ENCODE data around the gene MISFA.

Gene MISFA

GRCh38 chr11:18618342-18619025, 18.9 kb downstream of the MISFA start:
- no peak overlapping the region for H2BK120ac ChIP-seq (ENCODE audit: insufficient read depth, low read length, poor library complexity)
- no peak overlapping the region for H4K12ac ChIP-seq (ENCODE audit: low read depth, low read length)

GRCh38 chr11:18623707-18624106, 24.1 kb downstream of the MISFA start:
- no peak overlapping the region for H2AFZ ChIP-seq (ENCODE audit: insufficient read depth, low read length, poor library complexity)
- peaks cover 2% of the 10 kb centered on the region for H3K9me3 ChIP-seq (ENCODE audit: insufficient read depth, low read depth, low read length)
- no peaks in the 10 kb centered on the region for H3K27me3 ChIP-seq (ENCODE audit: insufficient read depth, low read length)
- peak overlapping the region; percentile 79 for H3K4ac ChIP-seq (ENCODE audit: low read depth, low read length)
- H3K79me1 ChIP-seq (ENCODE audit: low read length) = no peaks in the 10 kb centered on the region
- no peak overlapping the region for H2AK5ac ChIP-seq (ENCODE audit: low read length)
- no peak overlapping the region for H4K91ac ChIP-seq (ENCODE audit: low read depth, low read length)
- no peak overlapping the region for H3K27ac ChIP-seq (ENCODE audit: low read depth, low read length)
- H4K8ac ChIP-seq (ENCODE audit: low read depth, low read length) = no peak overlapping the region
- H3K23ac ChIP-seq (ENCODE audit: low read length) = no peak overlapping the region
- no peak overlapping the region for H2BK12ac ChIP-seq (ENCODE audit: low read length)
- H3K36me3 ChIP-seq (ENCODE audit: control insufficient read depth in 1 of 2, insufficient read depth in 2 of 2, low read length in 2 of 2) = no peaks in the 10 kb centered on the region
- no peak for DNase-seq
- H4K12ac ChIP-seq (ENCODE audit: low read depth, low read length) = no peak overlapping the region
- peaks cover 2% of the 10 kb centered on the region for H3K79me2 ChIP-seq (ENCODE audit: control insufficient read depth, insufficient read depth, low read length, poor library complexity)
- H3K9ac ChIP-seq (ENCODE audit: low read length) = no peak overlapping the region
- H3K4me2 ChIP-seq (ENCODE audit: low read length) = no peak overlapping the region
- H3K14ac ChIP-seq (ENCODE audit: low read length) = no peak overlapping the region
- H2BK120ac ChIP-seq (ENCODE audit: insufficient read depth, low read length, poor library complexity) = no peak overlapping the region
- no CpG with 5 or more reads among the region's 2 CpGs for WGBS (ENCODE audit: extremely low coverage, insufficient coverage, insufficient read length)
- no peak overlapping the region for H2BK5ac ChIP-seq (ENCODE audit: low read depth, low read length, poor library complexity)
- H3K4me3 ChIP-seq (ENCODE audit: low read depth, low read length) = no peak overlapping the region
- no peak overlapping the region for H3K18ac ChIP-seq (ENCODE audit: low read length)
- no peaks in the 10 kb centered on the region for H3K4me1 ChIP-seq (ENCODE audit: control insufficient read depth in 1 of 2, insufficient read depth in 2 of 2, low read length in 2 of 2)

More at GRCh38 chr11:18618342-18619025, 18.9 kb downstream of the MISFA start:
- Histone ChIP-seq H2AK5ac (ENCODE audit: low read length) (no peak overlapping the region), H3K4me3 (ENCODE audit: low read depth, low read length) (no peak overlapping the region), H2BK5ac (ENCODE audit: low read depth, low read length, poor library complexity) (no peak overlapping the region), H4K8ac (ENCODE audit: low read depth, low read length) (no peak overlapping the region), H3K9me3 (ENCODE audit: insufficient read depth, low read depth, low read length) (peaks cover 2% of the 10 kb centered on the region), H3K79me1 (ENCODE audit: low read length) (no peaks in the 10 kb centered on the region), H3K4me1 (ENCODE audit: control insufficient read depth in 1 of 2, insufficient read depth in 2 of 2, low read length in 2 of 2) (no peaks in the 10 kb centered on the region), H3K79me2 (ENCODE audit: control insufficient read depth, insufficient read depth, low read length, poor library complexity) (no peaks in the 10 kb centered on the region), H3K36me3 (ENCODE audit: control insufficient read depth in 1 of 2, insufficient read depth in 2 of 2, low read length in 2 of 2) (peaks cover 14 to 15% of the 10 kb centered on the region in 2 experiments), H3K27me3 (ENCODE audit: insufficient read depth, low read length) (no peaks in the 10 kb centered on the region), H3K4me2 (ENCODE audit: low read length) (no peak overlapping the region), H2BK12ac (ENCODE audit: low read length) (no peak overlapping the region), H3K18ac (ENCODE audit: low read length) (no peak overlapping the region), H3K4ac (ENCODE audit: low read depth, low read length) (no peak overlapping the region), H3K27ac (ENCODE audit: low read depth, low read length) (no peak overlapping the region), H3K23ac (ENCODE audit: low read length) (no peak overlapping the region), H3K9ac (ENCODE audit: low read length) (no peak overlapping the region), H3K14ac (ENCODE audit: low read length) (no peak overlapping the region), H2AFZ (ENCODE audit: insufficient read depth, low read length, poor library complexity) (no peak overlapping the region), H4K91ac (ENCODE audit: low read depth, low read length) (no peak overlapping the region)
- DNase-seq = no peak
- WGBS (ENCODE audit: extremely low coverage, insufficient coverage, insufficient read length) = no CpG with 5 or more reads among the region's 5 CpGs

- no peak overlapping the region for H3K23ac ChIP-seq (ENCODE audit: low read length)
- H3K4me3 ChIP-seq (ENCODE audit: low read depth, low read length) = no peak overlapping the region
- H3K4me2 ChIP-seq (ENCODE audit: low read length) = no peak overlapping the region
- H3K4me1 ChIP-seq (ENCODE audit: control insufficient read depth in 1 of 2, insufficient read depth in 2 of 2, low read length in 2 of 2) = no peaks in the 10 kb centered on the region
- no peak overlapping the region for H2BK12ac ChIP-seq (ENCODE audit: low read length)
- peaks cover 0 to under 1% of the 10 kb centered on the region in 2 experiments for H3K36me3 ChIP-seq (ENCODE audit: control insufficient read depth in 1 of 2, insufficient read depth in 2 of 2, low read length in 2 of 2)
- no peak overlapping the region for H2AK5ac ChIP-seq (ENCODE audit: low read length)
- no peaks in the 10 kb centered on the region for H3K79me1 ChIP-seq (ENCODE audit: low read length)
- H3K9ac ChIP-seq (ENCODE audit: low read length) = no peak overlapping the region
- no peak overlapping the region for H4K8ac ChIP-seq (ENCODE audit: low read depth, low read length)
- peaks cover 2% of the 10 kb centered on the region for H3K9me3 ChIP-seq (ENCODE audit: insufficient read depth, low read depth, low read length)
- no peak overlapping the region for H4K12ac ChIP-seq (ENCODE audit: low read depth, low read length)
- whole genome bisulfite sequencing (ENCODE audit: extremely low coverage, insufficient coverage, insufficient read length) = no CpG with 5 or more reads among the region's 1 CpG
- H3K79me2 ChIP-seq (ENCODE audit: control insufficient read depth, insufficient read depth, low read length, poor library complexity) = peaks cover 4% of the 10 kb centered on the region
- no peak overlapping the region for H3K27ac ChIP-seq (ENCODE audit: low read depth, low read length)
- no peak overlapping the region for H3K18ac ChIP-seq (ENCODE audit: low read length)
- H2AFZ ChIP-seq (ENCODE audit: insufficient read depth, low read length, poor library complexity) = no peak overlapping the region
- H4K91ac ChIP-seq (ENCODE audit: low read depth, low read length) = no peak overlapping the region
- no peak overlapping the region for H3K14ac ChIP-seq (ENCODE audit: low read length)
- no peak for DNase-seq
- peak overlapping the region; percentile 75 for H3K4ac ChIP-seq (ENCODE audit: low read depth, low read length)
- H2BK5ac ChIP-seq (ENCODE audit: low read depth, low read length, poor library complexity) = no peak overlapping the region
- no peak overlapping the region for H2BK120ac ChIP-seq (ENCODE audit: insufficient read depth, low read length, poor library complexity)
- H3K27me3 ChIP-seq (ENCODE audit: insufficient read depth, low read length) = no peaks in the 10 kb centered on the region
Measured at GRCh38 chr11:18624161-18624560, 24.6 kb downstream of the MISFA start.

GRCh38 chr11:18632841-18633240, 33.3 kb downstream of the MISFA start:
- H4K8ac ChIP-seq (ENCODE audit: low read depth, low read length) = no peak overlapping the region
- H3K36me3 ChIP-seq (ENCODE audit: control insufficient read depth in 1 of 2, insufficient read depth in 2 of 2, low read length in 2 of 2) = peaks cover 1 to 2% of the 10 kb centered on the region in 2 experiments
- H3K23ac ChIP-seq (ENCODE audit: low read length) = no peak overlapping the region
- no peak overlapping the region for H4K91ac ChIP-seq (ENCODE audit: low read depth, low read length)
- H3K4ac ChIP-seq (ENCODE audit: low read depth, low read length) = peak overlapping the region; percentile 97
- no peak overlapping the region for H2BK120ac ChIP-seq (ENCODE audit: insufficient read depth, low read length, poor library complexity)
- H3K9me3 ChIP-seq (ENCODE audit: insufficient read depth, low read depth, low read length) = no peaks in the 10 kb centered on the region
- H2AK5ac ChIP-seq (ENCODE audit: low read length) = no peak overlapping the region
- H3K18ac ChIP-seq (ENCODE audit: low read length) = no peak overlapping the region
- no peak overlapping the region for H2BK12ac ChIP-seq (ENCODE audit: low read length)
- peaks cover 15% of the 10 kb centered on the region for H3K79me2 ChIP-seq (ENCODE audit: control insufficient read depth, insufficient read depth, low read length, poor library complexity)
- H3K4me1 ChIP-seq (ENCODE audit: control insufficient read depth in 1 of 2, insufficient read depth in 2 of 2, low read length in 2 of 2) = peaks cover 0 to 2% of the 10 kb centered on the region in 2 experiments
- H3K4me3 ChIP-seq (ENCODE audit: low read depth, low read length) = no peak overlapping the region
- no peak overlapping the region for H3K27ac ChIP-seq (ENCODE audit: low read depth, low read length)
- no peak overlapping the region for H4K12ac ChIP-seq (ENCODE audit: low read depth, low read length)
- H2BK5ac ChIP-seq (ENCODE audit: low read depth, low read length, poor library complexity) = no peak overlapping the region
- H3K14ac ChIP-seq (ENCODE audit: low read length) = no peak overlapping the region
- WGBS (ENCODE audit: extremely low coverage, insufficient coverage, insufficient read length) = no CpG with 5 or more reads among the region's 2 CpGs
- no peaks in the 10 kb centered on the region for H3K27me3 ChIP-seq (ENCODE audit: insufficient read depth, low read length)
- H2AFZ ChIP-seq (ENCODE audit: insufficient read depth, low read length, poor library complexity) = no peak overlapping the region
- peak overlapping the region; percentile 95 for H3K4me2 ChIP-seq (ENCODE audit: low read length)
- DNase-seq = peak in 1 of 2 donors; percentile 39
- H3K9ac ChIP-seq (ENCODE audit: low read length) = no peak overlapping the region
- H3K79me1 ChIP-seq (ENCODE audit: low read length) = peaks cover 9% of the 10 kb centered on the region
